ENCODE data around the gene TK2.
"Not testable (repeated sequence)": the region's sequence is repeated elsewhere in the genome, so short reads cannot be mapped to it uniquely, and the experiment has no call there.

Gene TK2

GRCh38 chr16:66549284-66550131, at the start of gene TK2:
Gene TK2, minus strand, starts transcription at chr16:66550122. Its CDS starts 61 bp downstream, at chr16:66550061.
- DNase-seq, result peak; percentile 46

- DNase-seq, result no peak
Measured at GRCh38 chr16:66598111-66598510, 48.2 kb upstream of the TK2 start.

- no peak for DNase-seq
Measured at GRCh38 chr16:66596986-66597848, 47.3 kb upstream of the TK2 start.

GRCh38 chr16:66596559-66596958, 46.6 kb upstream of the TK2 start:
- not testable (repeated sequence) for DNase-seq

- DNase-seq, result no peak
Measured at GRCh38 chr16:66594739-66595138, 44.8 kb upstream of the TK2 start.

- DNase-seq, result no peak
Measured at GRCh38 chr16:66592814-66593213, 42.9 kb upstream of the TK2 start.

GRCh38 chr16:66592241-66592640, 42.3 kb upstream of the TK2 start:
- DNase-seq, result no peak

GRCh38 chr16:66591018-66591417, 41.1 kb upstream of the TK2 start:
- DNase-seq, result no peak

- no peak for DNase-seq
Measured at GRCh38 chr16:66590322-66590721, 40.4 kb upstream of the TK2 start.

GRCh38 chr16:66588981-66589713, 39.2 kb upstream of the TK2 start:
- peak; percentile 89 for DNase-seq

- DNase-seq, result no peak
Measured at GRCh38 chr16:66587881-66588600, 38.1 kb upstream of the TK2 start.

GRCh38 chr16:66585481-66586239, 35.7 kb upstream of the TK2 start:
- DNase-seq, result no peak

- DNase-seq, result no peak
Measured at GRCh38 chr16:66581246-66581952, 31.5 kb upstream of the TK2 start.

GRCh38 chr16:66580605-66581209, 30.8 kb upstream of the TK2 start:
- no peak for DNase-seq

- peak; percentile 33 for DNase-seq
Measured at GRCh38 chr16:66578651-66579531, 29.0 kb upstream of the TK2 start, which contains the start of gene CMTM2. Gene CMTM2, plus strand, starts transcription at chr16:66579463. Its CDS starts 145 bp downstream, at chr16:66579608.

- DNase-seq, result no peak
Measured at GRCh38 chr16:66576296-66576695, 26.4 kb upstream of the TK2 start.

GRCh38 chr16:66575060-66575459, 25.1 kb upstream of the TK2 start:
- peak; percentile 84 for DNase-seq

GRCh38 chr16:66574531-66574930, 24.6 kb upstream of the TK2 start:
- DNase-seq, result peak; percentile 76

- DNase-seq, result no peak
Measured at GRCh38 chr16:66574081-66574480, 24.2 kb upstream of the TK2 start.

All from hematopoietic multipotent progenitor cell treated with erythropoietin and hydrocortisone succinate and interleukin-3 and kit ligand, for 8 days (in vitro differentiated cells).